ENCODE measurements around the gene CHMP6.

CHMP6 gene

DNA sequence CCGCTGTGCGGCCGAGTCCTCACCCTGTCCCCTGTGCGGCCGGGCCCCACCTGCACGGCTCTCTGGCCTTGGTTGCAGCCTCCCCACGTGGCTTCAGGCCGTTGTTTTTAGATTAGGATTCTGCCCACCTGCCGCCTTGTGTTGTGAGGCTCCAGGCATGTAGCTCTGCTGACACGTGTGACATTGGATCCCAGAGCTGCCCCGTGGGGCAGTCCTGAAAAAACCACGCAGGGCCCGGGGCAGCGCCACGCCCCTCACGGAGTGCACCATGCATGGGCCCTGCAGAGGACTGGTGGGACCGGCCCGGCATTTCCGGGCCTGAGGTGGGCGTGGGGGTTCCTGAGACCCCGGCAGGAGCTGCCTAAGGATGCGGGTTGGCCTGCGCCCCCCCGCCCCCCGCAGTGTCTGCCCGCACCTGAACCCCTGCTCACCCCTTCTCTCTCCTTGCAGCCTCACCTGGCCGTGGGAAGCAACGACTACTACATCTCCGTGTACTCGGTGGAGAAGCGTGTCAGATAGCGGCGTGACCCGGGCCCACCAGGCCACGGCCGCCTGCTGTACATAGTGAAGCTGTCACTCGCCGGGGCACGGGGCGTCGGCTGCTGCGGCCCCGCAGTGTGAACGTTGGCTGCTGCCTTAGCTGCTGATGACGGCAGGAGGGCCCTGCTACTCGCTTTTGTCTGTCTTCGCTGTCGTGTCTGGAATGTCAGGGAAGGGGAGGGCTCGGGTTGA, 27.7 kb upstream of the CHMP6 start:
- TF ChIP-seq, protein P1, sequence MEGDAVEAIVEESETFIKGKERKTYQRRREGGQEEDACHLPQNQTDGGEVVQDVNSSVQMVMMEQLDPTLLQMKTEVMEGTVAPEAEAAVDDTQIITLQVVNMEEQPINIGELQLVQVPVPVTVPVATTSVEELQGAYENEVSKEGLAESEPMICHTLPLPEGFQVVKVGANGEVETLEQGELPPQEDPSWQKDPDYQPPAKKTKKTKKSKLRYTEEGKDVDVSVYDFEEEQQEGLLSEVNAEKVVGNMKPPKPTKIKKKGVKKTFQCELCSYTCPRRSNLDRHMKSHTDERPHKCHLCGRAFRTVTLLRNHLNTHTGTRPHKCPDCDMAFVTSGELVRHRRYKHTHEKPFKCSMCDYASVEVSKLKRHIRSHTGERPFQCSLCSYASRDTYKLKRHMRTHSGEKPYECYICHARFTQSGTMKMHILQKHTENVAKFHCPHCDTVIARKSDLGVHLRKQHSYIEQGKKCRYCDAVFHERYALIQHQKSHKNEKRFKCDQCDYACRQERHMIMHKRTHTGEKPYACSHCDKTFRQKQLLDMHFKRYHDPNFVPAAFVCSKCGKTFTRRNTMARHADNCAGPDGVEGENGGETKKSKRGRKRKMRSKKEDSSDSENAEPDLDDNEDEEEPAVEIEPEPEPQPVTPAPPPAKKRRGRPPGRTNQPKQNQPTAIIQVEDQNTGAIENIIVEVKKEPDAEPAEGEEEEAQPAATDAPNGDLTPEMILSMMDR (IDR thresholded peaks at IDR 0.05; ENCODE audit: extremely low read depth, missing control alignments), result no peak
- no peak for DNase-seq (ENCODE audit: low spot score)

DNA sequence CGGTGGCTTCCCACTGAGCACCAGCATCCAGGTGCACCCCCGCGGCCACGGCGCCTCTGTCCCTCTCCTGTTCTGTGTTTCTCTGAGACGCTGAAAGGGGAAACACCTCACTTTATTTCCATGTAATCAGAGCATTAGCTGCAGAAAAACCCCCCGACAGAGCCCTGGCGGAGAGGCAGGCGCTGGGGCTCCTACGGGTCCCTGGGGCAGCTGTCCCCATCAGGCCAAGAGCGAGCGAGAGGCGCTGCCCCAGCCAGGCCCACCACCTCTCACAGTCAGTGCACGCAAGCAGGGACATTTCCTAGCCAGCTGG, 27.1 kb upstream of the CHMP6 start:
- no peak for DNase-seq (ENCODE audit: low spot score)
- TF ChIP-seq, protein P1 (IDR thresholded peaks at IDR 0.05; ENCODE audit: extremely low read depth, missing control alignments), result no peak

DNA sequence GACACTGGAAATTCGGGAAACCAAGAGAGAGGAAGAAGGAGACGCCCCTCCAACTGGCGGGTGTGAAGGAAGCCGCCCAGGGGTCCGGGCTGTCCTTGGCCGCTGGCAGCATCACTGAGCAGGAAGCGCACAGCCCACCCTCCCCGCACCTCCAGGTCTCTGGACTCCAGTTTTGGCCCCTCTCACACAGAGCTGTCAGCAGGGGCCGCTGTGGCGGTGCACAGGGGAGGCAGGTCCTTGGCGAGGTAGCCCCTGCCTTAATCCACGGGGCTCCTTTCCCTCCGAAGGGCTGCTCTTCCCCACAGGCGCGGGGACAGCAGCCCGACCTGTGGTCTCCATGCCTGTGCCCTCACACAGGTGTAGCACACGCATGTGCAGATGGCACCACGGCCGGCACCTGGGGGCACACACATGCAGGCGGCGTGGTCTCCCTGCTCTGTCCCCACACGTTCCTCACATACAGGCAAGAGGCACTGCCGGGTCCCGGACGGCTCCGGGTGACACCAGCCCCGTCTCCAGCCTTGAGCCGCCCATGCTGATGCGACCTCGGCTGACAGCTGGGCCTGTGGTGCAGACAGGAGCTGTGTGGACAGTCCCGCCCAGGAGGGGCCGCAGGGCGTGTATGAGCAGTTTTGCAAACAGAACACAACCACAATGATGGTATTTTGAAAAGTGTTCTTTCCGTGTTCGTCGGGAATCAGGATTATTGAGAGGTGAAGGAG, 26.6 kb upstream of the CHMP6 start:
- DNase-seq (ENCODE audit: low spot score), result no peak
- TF ChIP-seq, protein P1 (IDR thresholded peaks at IDR 0.05; ENCODE audit: extremely low read depth, missing control alignments), result no peak

DNA sequence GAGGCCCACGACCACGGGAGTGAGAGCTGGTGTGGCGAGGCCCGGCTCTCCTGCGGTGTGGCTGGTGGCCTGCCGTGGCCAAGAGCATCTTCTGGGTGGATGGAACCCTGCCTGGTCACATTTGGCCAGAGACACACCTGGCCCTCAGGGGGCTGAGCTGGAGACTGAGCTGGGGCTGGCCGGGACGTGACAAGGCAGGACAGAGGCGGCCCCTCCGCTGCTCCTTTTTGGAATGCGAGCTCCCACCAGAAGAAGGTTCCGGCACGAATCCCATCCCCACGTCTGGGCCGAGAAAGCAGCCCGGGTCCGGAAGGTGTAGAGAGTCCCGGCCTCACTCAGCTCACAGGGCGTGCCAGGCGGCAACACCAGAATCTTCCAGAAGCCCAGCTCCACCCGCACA, 26.0 kb upstream of the CHMP6 start:
- DNase-seq (ENCODE audit: low spot score), result no peak
- TF ChIP-seq, protein P1 (IDR thresholded peaks at IDR 0.05; ENCODE audit: extremely low read depth, missing control alignments), result no peak

DNA sequence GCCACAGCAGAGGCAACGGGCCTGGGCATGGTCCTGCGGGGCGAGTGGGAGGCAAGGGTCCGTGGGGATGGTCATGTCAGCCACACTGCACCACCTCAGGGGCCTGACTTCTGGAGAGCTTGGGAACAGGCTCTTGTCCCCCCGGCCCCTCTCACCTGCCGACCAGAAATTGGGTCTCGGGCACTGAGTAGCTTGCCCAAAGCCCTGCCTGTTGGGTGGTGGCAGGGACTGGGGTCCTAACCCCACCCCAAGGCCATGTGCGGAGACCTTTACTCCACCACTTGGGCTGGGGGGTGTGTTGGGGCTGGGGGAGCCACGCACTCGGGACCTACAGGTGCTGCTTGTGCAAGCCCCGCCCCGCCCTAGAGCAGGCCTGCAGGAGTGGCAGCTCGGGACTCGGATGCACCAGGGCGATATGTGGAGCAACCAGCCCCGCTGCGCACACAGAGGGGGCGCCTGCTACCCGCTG, 24.2 kb upstream of the CHMP6 start:
- TF ChIP-seq, protein P1 (IDR thresholded peaks at IDR 0.05; ENCODE audit: extremely low read depth, missing control alignments), result no peak
- no peak for DNase-seq (ENCODE audit: low spot score)

DNA sequence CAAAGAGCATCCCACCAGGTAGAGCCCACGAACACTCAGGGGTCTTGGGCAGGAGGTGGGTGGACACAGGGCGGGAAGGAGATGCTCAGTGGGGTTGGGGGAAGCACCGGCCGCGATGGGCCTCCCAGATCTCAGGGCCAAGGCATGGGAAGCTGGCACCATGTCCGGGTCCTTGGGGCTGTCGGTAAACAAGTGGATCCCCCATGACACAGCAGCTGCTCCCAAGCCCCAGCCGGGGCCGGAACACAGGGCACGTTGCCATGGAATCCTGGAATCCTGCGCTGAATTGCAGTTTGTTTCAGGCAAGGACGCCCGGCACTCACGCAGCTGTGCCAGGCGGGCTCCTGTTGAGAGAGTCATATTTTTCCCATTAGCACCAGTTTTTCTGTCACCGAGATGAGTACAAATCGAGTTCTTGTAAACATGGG, 23.0 kb upstream of the CHMP6 start:
- TF ChIP-seq, protein P1 (IDR thresholded peaks at IDR 0.05; ENCODE audit: extremely low read depth, missing control alignments), result no peak
- DNase-seq (ENCODE audit: low spot score), result no peak

DNA sequence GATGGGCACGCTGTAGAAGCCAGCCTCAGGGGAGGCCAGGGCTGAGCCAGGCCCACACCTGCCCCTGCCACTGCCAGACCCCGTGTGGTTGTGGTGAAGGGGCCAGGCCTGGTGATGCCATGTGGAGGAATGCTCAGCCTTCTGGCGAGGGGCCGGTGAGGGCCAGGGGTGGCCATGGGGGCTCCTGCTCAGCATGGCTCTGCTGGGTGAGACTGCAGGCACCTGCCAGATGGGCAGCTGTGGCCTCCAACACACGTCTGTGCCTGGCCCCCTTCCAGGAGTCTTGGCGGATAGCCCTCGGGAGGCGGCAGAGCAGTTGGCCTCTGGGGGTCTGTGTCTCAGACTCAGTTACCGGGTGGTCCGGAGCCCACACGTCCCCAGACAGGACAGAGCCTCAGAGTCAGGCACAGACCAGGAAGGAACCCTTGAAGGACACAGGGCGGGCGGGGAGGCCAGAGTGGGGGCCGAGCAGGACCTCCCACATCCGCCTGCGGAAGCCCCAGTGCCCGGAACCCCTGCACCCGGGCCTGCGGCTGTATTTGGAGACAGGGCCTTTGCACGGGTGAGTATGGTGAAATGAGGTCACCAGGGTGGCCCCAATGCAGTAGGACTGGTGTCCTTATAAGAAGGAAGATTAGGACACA, 22.5 kb upstream of the CHMP6 start:
- DNase-seq (ENCODE audit: low spot score), result no peak

More for the DNA sequence above, 22.5 kb upstream of the CHMP6 start:
- TF ChIP-seq, protein P1 (IDR thresholded peaks at IDR 0.05; ENCODE audit: extremely low read depth, missing control alignments), result no peak

Data from GM20000 (cell line).